Cardiac muscle cell (in vitro differentiated cells and primary cell): ENCODE results near the gene ARRDC2. TPM values are rescaled to one million over a fixed set of nuclear protein-coding genes. Genes with fewer than 3 reads are reported as not detected.

Experiments
- DNase-seq, 2 donors: peaks; one replicate each; pipeline versions ENCODE4 v3.0.0 to v3.0.0-alpha.2; 2010 to 2017; ENCODE audit warnings: low read depth in 1 of 2, low spot score in 1 of 2
- H3K27ac ChIP-seq: fragments of 200-600 bp; sonication (generic); 2 replicates; pipeline ENCODE4 v1.5.1; 2016
- H3K27me3 ChIP-seq: fragments of 200-600 bp; sonication (generic); 2 replicates; pipeline ENCODE4 v1.6.0; 2016; ENCODE audit warnings: control low read depth
- H3K36me3 ChIP-seq: fragments of 200-600 bp; sonication (generic); 2 replicates; pipeline ENCODE4 v1.5.1; 2016; ENCODE audit warnings: control low read depth
- H3K4me1 ChIP-seq: fragments of 200-600 bp; sonication (generic); 2 replicates; pipeline ENCODE4 v1.8.1; 2017; ENCODE audit warnings: low read depth, mild to moderate bottlenecking, mixed run types
- H3K4me3 ChIP-seq: fragments of 200-600 bp; sonication (generic); 2 replicates; pipeline ENCODE4 v1.5.1; 2016; ENCODE audit warnings: mild to moderate bottlenecking
- H3K9me3 ChIP-seq: fragments of 200-600 bp; sonication (generic); 2 replicates; pipeline ENCODE4 v1.5.1; 2017; ENCODE audit warnings: low read depth, mild to moderate bottlenecking, control low read depth
- polyA plus RNA-seq: library from polyadenylated mRNA; unstranded; fragments of >200 nt; fragmentation: Nextera tagmentation; extraction: Ambion mirVana; gene quantifications from 2 replicates; pipeline ENCODE4 v1.2.1, GENCODE V29; 2016
- total RNA-seq: library from RNA; depleted of rRNA; stranded (reverse); fragments of >200 nt; gene quantifications from 2 replicates; pipeline ENCODE4 v1.2.3, GENCODE V29; 2016
- TF ChIP-seq, protein P1 (sequence below): IDR thresholded peaks from 2 replicates; pipeline ENCODE4 v1.5.1; 2012; ENCODE audit warnings: low read depth, mild to moderate bottlenecking, low read length

ARRDC2 gene
- total and polyA plus RNA-seq, 2 experiments from 2014 or later = 6.8 to 16.1 TPM

DNA sequence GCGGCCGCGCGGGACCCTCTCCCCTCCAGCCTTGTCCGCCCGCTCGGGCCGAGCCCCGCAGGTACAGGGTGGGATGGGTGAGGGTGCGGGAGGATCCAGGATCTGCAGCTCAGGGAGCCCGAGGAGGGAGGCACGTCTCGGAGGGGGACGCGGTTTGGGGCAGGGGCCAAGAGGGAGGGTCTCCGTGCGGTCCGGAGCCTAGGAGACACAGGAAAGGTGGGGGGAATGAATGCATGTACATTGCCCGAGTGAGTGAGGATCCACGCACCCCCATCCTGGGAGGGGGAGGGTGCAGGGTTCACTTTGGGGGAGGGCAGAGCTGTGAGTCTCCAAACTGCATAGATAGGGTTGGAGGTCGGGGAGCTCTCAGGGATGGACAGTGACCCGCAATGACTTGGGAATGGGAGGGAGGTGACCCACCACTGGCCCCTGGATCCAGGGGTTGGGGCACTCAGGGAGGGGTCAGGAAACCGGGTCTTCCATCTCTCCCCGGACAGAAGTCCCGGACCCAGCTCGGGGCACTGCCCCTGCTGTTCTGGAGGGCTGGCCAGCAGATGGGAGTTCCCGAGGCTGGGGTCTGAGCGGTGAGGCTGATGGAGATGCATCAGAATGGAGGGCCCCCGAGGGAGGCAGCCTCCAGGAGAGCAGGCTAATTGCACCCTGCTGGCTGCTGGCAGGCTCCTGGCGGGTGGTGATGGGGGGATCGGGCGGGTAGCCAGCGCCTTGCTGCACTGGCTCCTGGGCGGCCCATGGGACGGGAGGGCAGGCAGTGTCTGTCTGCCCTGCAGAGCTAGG is 40.5 kb upstream of the ARRDC2 start:
- peak overlapping the region; percentile 26 for H3K4me3 ChIP-seq
- no peak for DNase-seq

DNA sequence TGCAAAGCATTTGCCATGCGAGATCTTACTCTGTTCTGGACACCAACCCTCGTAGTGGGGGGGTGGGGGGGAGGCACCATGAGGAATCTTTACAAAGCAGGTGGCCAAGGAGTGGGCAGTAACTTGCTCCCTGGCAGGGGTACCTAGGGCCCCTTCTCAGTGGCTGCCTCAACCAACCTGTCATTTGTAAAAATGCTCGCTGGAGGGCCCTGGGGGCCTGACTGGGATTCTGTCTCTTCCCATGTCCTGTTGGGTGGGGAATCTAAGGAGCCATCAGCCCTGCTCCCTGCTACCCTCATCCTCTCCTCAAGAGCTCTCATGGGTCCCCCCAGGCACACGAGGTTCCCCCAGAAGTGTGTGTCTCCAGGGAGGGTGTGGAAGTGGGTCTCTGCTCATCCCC is 39.6 kb upstream of the ARRDC2 start:
- Histone ChIP-seq H3K9me3 (no peaks in the 10 kb centered on the region), H3K4me3 (no peak overlapping the region), H3K4me1 (peaks cover 4% of the 10 kb centered on the region), H3K36me3 (no peaks in the 10 kb centered on the region), H3K27me3 (no peaks in the 10 kb centered on the region), H3K27ac (no peak overlapping the region)
- TF ChIP-seq, protein P1, sequence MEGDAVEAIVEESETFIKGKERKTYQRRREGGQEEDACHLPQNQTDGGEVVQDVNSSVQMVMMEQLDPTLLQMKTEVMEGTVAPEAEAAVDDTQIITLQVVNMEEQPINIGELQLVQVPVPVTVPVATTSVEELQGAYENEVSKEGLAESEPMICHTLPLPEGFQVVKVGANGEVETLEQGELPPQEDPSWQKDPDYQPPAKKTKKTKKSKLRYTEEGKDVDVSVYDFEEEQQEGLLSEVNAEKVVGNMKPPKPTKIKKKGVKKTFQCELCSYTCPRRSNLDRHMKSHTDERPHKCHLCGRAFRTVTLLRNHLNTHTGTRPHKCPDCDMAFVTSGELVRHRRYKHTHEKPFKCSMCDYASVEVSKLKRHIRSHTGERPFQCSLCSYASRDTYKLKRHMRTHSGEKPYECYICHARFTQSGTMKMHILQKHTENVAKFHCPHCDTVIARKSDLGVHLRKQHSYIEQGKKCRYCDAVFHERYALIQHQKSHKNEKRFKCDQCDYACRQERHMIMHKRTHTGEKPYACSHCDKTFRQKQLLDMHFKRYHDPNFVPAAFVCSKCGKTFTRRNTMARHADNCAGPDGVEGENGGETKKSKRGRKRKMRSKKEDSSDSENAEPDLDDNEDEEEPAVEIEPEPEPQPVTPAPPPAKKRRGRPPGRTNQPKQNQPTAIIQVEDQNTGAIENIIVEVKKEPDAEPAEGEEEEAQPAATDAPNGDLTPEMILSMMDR = no peak
- no peak for DNase-seq

More for the DNA sequence above, 40.5 kb upstream of the ARRDC2 start:
- no peaks in the 10 kb centered on the region for H3K27me3 ChIP-seq
- TF ChIP-seq, protein P1 = no peak
- H3K27ac ChIP-seq = no peak overlapping the region
- H3K9me3 ChIP-seq = no peaks in the 10 kb centered on the region
- H3K36me3 ChIP-seq = no peaks in the 10 kb centered on the region
- H3K4me1 ChIP-seq = peaks cover 4% of the 10 kb centered on the region

DNA sequence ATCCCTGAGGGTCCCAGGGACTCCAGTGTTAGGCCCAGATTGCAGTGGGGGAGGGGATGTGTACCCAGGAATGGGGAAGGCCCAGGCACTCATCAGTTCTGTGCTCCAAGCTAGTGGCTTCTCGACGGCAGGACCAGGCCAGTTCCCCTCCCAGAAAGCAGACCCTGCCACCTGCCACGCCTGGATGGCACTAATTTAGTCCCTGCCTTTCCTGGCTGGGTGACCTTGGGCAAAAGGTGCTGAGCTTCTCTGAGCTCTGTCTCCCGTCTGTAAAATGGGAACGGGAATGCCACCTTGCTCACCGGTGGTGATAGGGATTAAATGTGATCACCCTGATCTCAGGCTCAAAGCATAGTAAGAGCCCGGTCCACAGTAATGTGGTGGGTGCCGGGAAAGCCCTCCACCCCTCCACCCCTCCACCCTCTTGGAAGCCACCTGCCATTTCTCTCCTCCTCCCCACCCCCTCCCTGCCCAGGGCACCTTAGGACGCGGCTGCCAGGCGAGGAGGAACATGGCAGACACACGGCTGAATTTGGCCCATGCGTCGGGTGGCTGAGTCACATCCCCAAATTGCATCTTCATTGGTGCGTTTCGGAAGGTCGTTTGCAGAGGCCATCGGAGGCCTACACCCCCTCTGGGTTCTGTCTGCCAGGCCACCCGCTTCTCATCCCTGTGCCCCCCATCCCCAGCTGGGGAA is 38.7 kb upstream of the ARRDC2 start:
- no peak for DNase-seq
- Histone ChIP-seq H3K36me3 (no peaks in the 10 kb centered on the region), H3K4me3 (no peak overlapping the region), H3K4me1 (peaks cover 4% of the 10 kb centered on the region), H3K27ac (no peak overlapping the region), H3K27me3 (no peaks in the 10 kb centered on the region), H3K9me3 (no peaks in the 10 kb centered on the region)
- TF ChIP-seq, protein P1 = no peak

DNA sequence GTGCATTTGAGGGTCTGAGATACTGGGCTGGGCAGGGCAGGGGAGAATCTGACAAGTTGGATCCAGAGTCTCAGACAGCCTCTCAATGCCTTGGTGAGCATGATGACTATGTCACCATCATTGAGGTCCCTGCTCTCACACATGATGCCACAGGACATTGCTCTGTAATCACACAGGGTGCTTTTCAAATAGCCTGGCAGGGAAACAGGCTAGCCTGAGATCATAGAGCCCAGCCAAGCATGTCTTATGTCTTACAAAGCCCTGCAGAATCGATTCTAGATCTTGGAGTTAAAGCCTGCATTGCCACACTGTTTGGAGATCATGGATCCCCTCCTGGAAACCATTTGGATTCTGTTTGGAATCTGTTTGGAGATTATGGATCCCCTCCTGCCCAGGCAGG is 35.7 kb upstream of the ARRDC2 start:
- H3K4me3 ChIP-seq = no peak overlapping the region

DNA sequence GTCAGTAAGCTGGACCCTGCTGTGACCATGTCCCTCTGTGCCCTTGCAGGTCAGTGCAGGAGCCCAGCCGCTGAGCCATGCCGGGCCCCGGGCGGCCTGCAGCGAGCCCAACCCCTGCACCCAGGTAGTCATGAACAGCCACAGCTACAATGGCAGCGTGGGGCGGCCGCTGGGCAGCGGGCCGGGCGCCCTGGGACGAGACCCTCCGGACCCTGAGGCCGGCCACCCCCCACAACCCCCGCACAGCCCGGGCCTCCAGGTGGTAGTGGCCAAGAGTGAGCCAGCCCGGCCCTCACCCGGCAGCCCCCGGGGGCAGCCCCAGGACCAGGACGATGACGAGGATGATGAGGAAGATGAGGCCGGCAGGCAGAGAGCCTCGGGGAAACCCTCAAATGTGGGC is 34.2 kb upstream of the ARRDC2 start:
- H3K4me3 ChIP-seq = no peak overlapping the region
- no peak for DNase-seq
- no peaks in the 10 kb centered on the region for H3K9me3 ChIP-seq
- H3K36me3 ChIP-seq = no peaks in the 10 kb centered on the region
- H3K27ac ChIP-seq = no peak overlapping the region
- H3K4me1 ChIP-seq = no peaks in the 10 kb centered on the region
- no peaks in the 10 kb centered on the region for H3K27me3 ChIP-seq
- TF ChIP-seq, protein P1 = no peak

More for the DNA sequence above, 35.7 kb upstream of the ARRDC2 start:
- Histone ChIP-seq H3K4me1 (peaks cover 4% of the 10 kb centered on the region), H3K36me3 (no peaks in the 10 kb centered on the region), H3K27me3 (no peaks in the 10 kb centered on the region), H3K27ac (no peak overlapping the region), H3K9me3 (no peaks in the 10 kb centered on the region)
- TF ChIP-seq, protein P1 = no peak
- no peak for DNase-seq
